GM12878 (cell line): ENCODE measurements around the gene TMEM109.

Experiments used
- CEBPB ChIP-seq, 2 experiments: fragments of 150-350 bp in 1 of 2; IDR thresholded peaks; 2 replicates each; pipeline ENCODE4 v1.6.1; 2012 to 2014; ENCODE audit warnings: low read depth in 2 of 2, low read length in 2 of 2, borderline replicate concordance in 1 of 2, inconsistent platforms in 1 of 2
- CTCF ChIP-seq, 3 experiments: IDR thresholded peaks in 2 of 3; conservative IDR thresholded peaks in 1 of 3; 2 replicates each; pipeline ENCODE4 v1.5.1; 2011; ENCODE audit warnings: low read depth in 3 of 3, low read length in 3 of 3, mild to moderate bottlenecking in 3 of 3, control low read depth in 2 of 3, moderate library complexity in 2 of 3, inconsistent platforms in 1 of 3, mixed read lengths in 1 of 3; ENCODE audit not compliant: control insufficient read depth in 2 of 3, insufficient read depth in 1 of 3; ENCODE audit errors: extremely low read depth in 1 of 3
- EP300 ChIP-seq, 2 experiments: fragments of 150-350 bp in 1 of 2; IDR thresholded peaks; 2 replicates each; pipeline ENCODE4 v1.6.1; 2011 to 2012; ENCODE audit warnings: low read depth in 2 of 2, low read length in 2 of 2, borderline replicate concordance in 1 of 2, improper control_type of control experiment in 1 of 2, inconsistent platforms in 1 of 2; ENCODE audit not compliant: control insufficient read depth in 1 of 2
- EZH2 ChIP-seq: IDR thresholded peaks from 2 replicates; pipeline ENCODE4 v1.6.1; 2012; ENCODE audit warnings: low read depth, mild to moderate bottlenecking, control low read depth, inconsistent platforms, low read length, borderline replicate concordance; ENCODE audit not compliant: control insufficient read depth
- GABPA ChIP-seq: IDR thresholded peaks from 2 replicates; pipeline ENCODE4 v1.6.1; 2014; ENCODE audit warnings: antibody characterized with exemption, low read depth, mild to moderate bottlenecking, inconsistent platforms
- HDAC2 ChIP-seq: fragments of 200-600 bp; sonication (generic); IDR thresholded peaks from 2 replicates; pipeline ENCODE4 v1.6.1; 2017
- JUND ChIP-seq: IDR thresholded peaks from 2 replicates; pipeline ENCODE4 v1.6.1; 2012; ENCODE audit warnings: low read depth, mild to moderate bottlenecking, low read length, improper control_type of control experiment, moderate library complexity
- NRF1 ChIP-seq: conservative IDR thresholded peaks from 2 replicates; pipeline ENCODE4 v1.6.1; 2011; ENCODE audit warnings: mild to moderate bottlenecking, low read depth, low read length, improper control_type of control experiment
- POLR2A ChIP-seq: IDR thresholded peaks from 2 replicates; pipeline ENCODE4 v1.6.1; 2011; ENCODE audit warnings: low read depth, mild to moderate bottlenecking, low read length
- RBBP5 ChIP-seq: fragments of 200-600 bp; sonication (generic); conservative IDR thresholded peaks from 2 replicates; pipeline ENCODE4 v1.6.1; 2016
- SPI1 ChIP-seq: IDR thresholded peaks from 2 replicates; pipeline ENCODE4 v1.6.1; 2011; ENCODE audit warnings: low read depth, mild to moderate bottlenecking, low read length, moderate library complexity, borderline replicate concordance; ENCODE audit not compliant: insufficient read depth
- YBX1 ChIP-seq: fragments of 450-650 bp; IDR thresholded peaks from 2 replicates; pipeline ENCODE4 v1.6.1; 2016; ENCODE audit warnings: antibody characterized with exemption
- TF ChIP-seq, protein P1 (sequence below): IDR thresholded peaks from 2 replicates; pipeline ENCODE4 v1.6.1; 2012; ENCODE audit warnings: mild to moderate bottlenecking, low read depth, low read length
- TF ChIP-seq, protein P2 (sequence below): IDR thresholded peaks from 2 replicates; pipeline ENCODE4 v1.6.1; 2012; ENCODE audit warnings: low read depth, low read length, improper control_type of control experiment

- TF ChIP-seq JUND = no peak
- TF ChIP-seq HDAC2 = no peak
- TF ChIP-seq RBBP5 = no peak
- TF ChIP-seq CTCF (IDR thresholded peaks at IDR 0.05 in 2 of 3, conservative IDR thresholded peaks at IDR 0.05 in 1 of 3; ENCODE audit: control insufficient read depth in 2 of 3, extremely low read depth in 1 of 3, insufficient read depth in 1 of 3, low read depth in 3 of 3, low read length in 3 of 3) = no peak
- TF ChIP-seq EP300 (IDR thresholded peaks at IDR 0.05; ENCODE audit: borderline replicate concordance in 1 of 2, control insufficient read depth in 1 of 2, low read depth in 2 of 2, low read length in 2 of 2) = no peak
- no peak for TF ChIP-seq EZH2
- TF ChIP-seq GABPA = no peak
- TF ChIP-seq SPI1 = no peak
- no peak for TF ChIP-seq NRF1
- TF ChIP-seq YBX1 = no peak
- TF ChIP-seq POLR2A = no peak
- TF ChIP-seq CEBPB (IDR thresholded peaks at IDR 0.05; ENCODE audit: borderline replicate concordance in 1 of 2, low read depth in 2 of 2, low read length in 2 of 2) = no peak
- TF ChIP-seq, protein P1, sequence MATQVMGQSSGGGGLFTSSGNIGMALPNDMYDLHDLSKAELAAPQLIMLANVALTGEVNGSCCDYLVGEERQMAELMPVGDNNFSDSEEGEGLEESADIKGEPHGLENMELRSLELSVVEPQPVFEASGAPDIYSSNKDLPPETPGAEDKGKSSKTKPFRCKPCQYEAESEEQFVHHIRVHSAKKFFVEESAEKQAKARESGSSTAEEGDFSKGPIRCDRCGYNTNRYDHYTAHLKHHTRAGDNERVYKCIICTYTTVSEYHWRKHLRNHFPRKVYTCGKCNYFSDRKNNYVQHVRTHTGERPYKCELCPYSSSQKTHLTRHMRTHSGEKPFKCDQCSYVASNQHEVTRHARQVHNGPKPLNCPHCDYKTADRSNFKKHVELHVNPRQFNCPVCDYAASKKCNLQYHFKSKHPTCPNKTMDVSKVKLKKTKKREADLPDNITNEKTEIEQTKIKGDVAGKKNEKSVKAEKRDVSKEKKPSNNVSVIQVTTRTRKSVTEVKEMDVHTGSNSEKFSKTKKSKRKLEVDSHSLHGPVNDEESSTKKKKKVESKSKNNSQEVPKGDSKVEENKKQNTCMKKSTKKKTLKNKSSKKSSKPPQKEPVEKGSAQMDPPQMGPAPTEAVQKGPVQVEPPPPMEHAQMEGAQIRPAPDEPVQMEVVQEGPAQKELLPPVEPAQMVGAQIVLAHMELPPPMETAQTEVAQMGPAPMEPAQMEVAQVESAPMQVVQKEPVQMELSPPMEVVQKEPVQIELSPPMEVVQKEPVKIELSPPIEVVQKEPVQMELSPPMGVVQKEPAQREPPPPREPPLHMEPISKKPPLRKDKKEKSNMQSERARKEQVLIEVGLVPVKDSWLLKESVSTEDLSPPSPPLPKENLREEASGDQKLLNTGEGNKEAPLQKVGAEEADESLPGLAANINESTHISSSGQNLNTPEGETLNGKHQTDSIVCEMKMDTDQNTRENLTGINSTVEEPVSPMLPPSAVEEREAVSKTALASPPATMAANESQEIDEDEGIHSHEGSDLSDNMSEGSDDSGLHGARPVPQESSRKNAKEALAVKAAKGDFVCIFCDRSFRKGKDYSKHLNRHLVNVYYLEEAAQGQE = no peak
- TF ChIP-seq, protein P2, sequence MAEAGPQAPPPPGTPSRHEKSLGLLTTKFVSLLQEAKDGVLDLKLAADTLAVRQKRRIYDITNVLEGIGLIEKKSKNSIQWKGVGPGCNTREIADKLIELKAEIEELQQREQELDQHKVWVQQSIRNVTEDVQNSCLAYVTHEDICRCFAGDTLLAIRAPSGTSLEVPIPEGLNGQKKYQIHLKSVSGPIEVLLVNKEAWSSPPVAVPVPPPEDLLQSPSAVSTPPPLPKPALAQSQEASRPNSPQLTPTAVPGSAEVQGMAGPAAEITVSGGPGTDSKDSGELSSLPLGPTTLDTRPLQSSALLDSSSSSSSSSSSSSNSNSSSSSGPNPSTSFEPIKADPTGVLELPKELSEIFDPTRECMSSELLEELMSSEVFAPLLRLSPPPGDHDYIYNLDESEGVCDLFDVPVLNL = no peak
These were observed 25.9 kb downstream of the TMEM109 start for GRCh38 chr11:60939855-60940254.
